Neural cell (in vitro differentiated cells): ENCODE data around the gene FLRT2. TPM values are rescaled to one million over a fixed set of nuclear protein-coding genes. Genes with fewer than 3 reads are reported as not detected.

ENCODE experiments used
- H2AFZ ChIP-seq: fragments of 200-600, 300-800 bp; sonication (generic), shearing (Covaris generic); 2 replicates; pipeline ENCODE4 v1.6.0; 2014; ENCODE audit warnings: low read depth, mild to moderate bottlenecking, antibody characterized with exemption, low read length, moderate library complexity
- H3F3A ChIP-seq: fragments of 200-600 bp; shearing (Covaris generic); 2 replicates; pipeline ENCODE4 v1.6.1; 2016; ENCODE audit warnings: mild to moderate bottlenecking, moderate library complexity, mixed read lengths, antibody characterized with exemption, low read length; ENCODE audit not compliant: insufficient read depth, poor library complexity, severe bottlenecking
- H3K27ac ChIP-seq: fragments of 200-600, 300-800 bp; sonication (generic), shearing (Covaris generic); 2 replicates; pipeline ENCODE4 v1.5.1; 2014; ENCODE audit warnings: mild to moderate bottlenecking, low read length, moderate library complexity
- H3K27me3 ChIP-seq: fragments of 300-800, 200-600 bp; sonication (generic), shearing (Covaris generic); 2 replicates; pipeline ENCODE4 v1.6.0; 2014; ENCODE audit warnings: mild to moderate bottlenecking, low read depth, low read length, moderate library complexity; ENCODE audit not compliant: insufficient read depth
- H3K36me3 ChIP-seq: fragments of 300-800, 200-600 bp; sonication (generic), shearing (Covaris generic); 2 replicates; pipeline ENCODE4 v1.5.1; 2014; ENCODE audit warnings: mild to moderate bottlenecking, antibody characterized with exemption, low read length, moderate library complexity; ENCODE audit not compliant: insufficient read depth
- H3K4me2 ChIP-seq: fragments of 300-800, 200-600 bp; sonication (generic), shearing (Covaris generic); 2 replicates; pipeline ENCODE4 v1.6.0; 2014; ENCODE audit warnings: mild to moderate bottlenecking, low read length
- H3K4me3 ChIP-seq: fragments of 300-800, 200-600 bp; sonication (generic), shearing (Covaris generic); 2 replicates; pipeline ENCODE4 v1.5.1; 2014; ENCODE audit warnings: mild to moderate bottlenecking, low read length, moderate library complexity
- H3K79me2 ChIP-seq: fragments of 200-600 bp; shearing (Covaris generic); replicated peaks from 2 replicates; pipeline ENCODE4 v1.6.0; 2014; ENCODE audit warnings: mild to moderate bottlenecking, low read length, moderate library complexity; ENCODE audit not compliant: insufficient read depth
- H3K9ac ChIP-seq: fragments of 300-800, 200-600 bp; sonication (generic), shearing (Covaris generic); 2 replicates; pipeline ENCODE4 v1.6.1; 2016; ENCODE audit warnings: mild to moderate bottlenecking, low read length, mixed read lengths
- H3K9me2 ChIP-seq: fragments of 200-600 bp; shearing (Covaris generic); 2 replicates; pipeline ENCODE4 v1.6.1; 2016; ENCODE audit warnings: mild to moderate bottlenecking, low read length, mixed read lengths; ENCODE audit not compliant: insufficient read depth
- H3K9me3 ChIP-seq: fragments of 200-600, 300-800 bp; sonication (generic), shearing (Covaris generic); 2 replicates; pipeline ENCODE4 v1.6.1; 2016; ENCODE audit warnings: mild to moderate bottlenecking, mixed run types, low read length, moderate library complexity, mixed read lengths
- H4K20me1 ChIP-seq: fragments of 200-600 bp; shearing (Covaris generic); 2 replicates; pipeline ENCODE4 v1.6.1; 2016; ENCODE audit warnings: mild to moderate bottlenecking, mixed run types; ENCODE audit not compliant: insufficient read depth
- EP300 ChIP-seq: fragments of 450-650 bp; conservative IDR thresholded peaks from 2 replicates; pipeline ENCODE4 v1.6.1; 2014; ENCODE audit warnings: antibody characterized with exemption, mild to moderate bottlenecking, moderate library complexity; ENCODE audit not compliant: poor library complexity, severe bottlenecking
- EZH2 ChIP-seq: fragments of 200-600, 300-800 bp; shearing (Covaris generic), sonication (generic); IDR thresholded peaks from 2 replicates; pipeline ENCODE4 v1.6.1; 2014; ENCODE audit warnings: antibody characterized with exemption, low read length, borderline replicate concordance, mild to moderate bottlenecking; ENCODE audit not compliant: insufficient read depth, poor library complexity, severe bottlenecking
- MXI1 ChIP-seq: fragments of 450-650 bp; conservative IDR thresholded peaks from 2 replicates; pipeline ENCODE4 v1.6.1; 2014; ENCODE audit warnings: antibody characterized with exemption, mild to moderate bottlenecking; ENCODE audit not compliant: poor library complexity, severe bottlenecking
- POLR2AphosphoS5 ChIP-seq: IDR thresholded peaks from 2 replicates; pipeline ENCODE4 v1.6.1; 2012
- RAD21 ChIP-seq: fragments of 450-650 bp; conservative IDR thresholded peaks from 2 replicates; pipeline ENCODE4 v1.6.1; 2014; ENCODE audit warnings: antibody characterized with exemption, mild to moderate bottlenecking, moderate library complexity
- SMC3 ChIP-seq: fragments of 450-650 bp; conservative IDR thresholded peaks from 2 replicates; pipeline ENCODE4 v1.6.1; 2014; ENCODE audit warnings: antibody characterized with exemption, mild to moderate bottlenecking, moderate library complexity; ENCODE audit not compliant: poor library complexity
- TAF1 ChIP-seq: IDR thresholded peaks from 2 replicates; pipeline ENCODE4 v1.6.1; 2012; ENCODE audit warnings: low read depth
- polyA plus RNA-seq: library from polyadenylated mRNA; depleted of rRNA; stranded (reverse); fragments of >200 nt; gene quantifications from 2 replicates; pipeline ENCODE4 v1.2.3, GENCODE V29; 2014
- TF ChIP-seq, protein P1 (sequence below): fragments of 450-650 bp; IDR thresholded peaks from 2 replicates; pipeline ENCODE4 v1.5.1; 2014; ENCODE audit warnings: antibody characterized with exemption, mild to moderate bottlenecking, moderate library complexity; ENCODE audit not compliant: poor library complexity, severe bottlenecking
- TF ChIP-seq, protein P2 (sequence below): IDR thresholded peaks from 2 replicates; pipeline ENCODE4 v1.6.1; 2012; ENCODE audit warnings: borderline replicate concordance

Gene FLRT2
- polyA plus RNA-seq, 1 donor from 2014 or later = 5.1 TPM

DNA sequence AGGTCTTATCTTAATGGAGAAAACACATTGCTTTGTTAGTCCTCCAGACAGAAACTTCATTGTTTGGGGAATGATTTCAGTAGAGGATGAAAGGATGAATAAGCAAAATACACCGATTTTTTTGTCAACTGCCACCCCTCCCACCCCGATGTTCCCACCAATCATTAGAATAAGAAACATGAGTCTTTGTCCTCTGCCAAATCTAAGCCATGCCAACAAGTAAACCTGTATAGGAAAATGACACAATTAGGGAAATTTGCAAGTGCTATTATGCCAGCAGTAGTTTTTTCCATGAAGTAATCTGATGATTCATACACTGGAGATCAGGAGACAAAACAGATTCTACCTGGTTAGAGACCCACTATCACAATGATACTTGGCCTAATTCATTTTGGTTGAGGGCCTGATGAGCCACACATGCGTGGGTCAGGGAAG is 35.9 kb downstream of the FLRT2 start:
- Histone ChIP-seq H3K4me3 (no peak overlapping the region), H3K36me3 (no peaks in the 10 kb centered on the region), H4K20me1 (no peaks in the 10 kb centered on the region), H3F3A (no peaks in the 10 kb centered on the region), H3K9me3 (no peaks in the 10 kb centered on the region), H3K4me2 (no peak overlapping the region), H3K79me2 (no peaks in the 10 kb centered on the region), H3K27ac (no peak overlapping the region), H3K9ac (no peak overlapping the region), H2AFZ (no peak overlapping the region), H3K9me2 (no peaks in the 10 kb centered on the region), H3K27me3 (no peaks in the 10 kb centered on the region)
- no peak for TF ChIP-seq EZH2
- TF ChIP-seq SMC3 = no peak
- TF ChIP-seq EP300 = no peak
- TF ChIP-seq MXI1 = no peak
- no peak for TF ChIP-seq TAF1
- TF ChIP-seq, protein P1, sequence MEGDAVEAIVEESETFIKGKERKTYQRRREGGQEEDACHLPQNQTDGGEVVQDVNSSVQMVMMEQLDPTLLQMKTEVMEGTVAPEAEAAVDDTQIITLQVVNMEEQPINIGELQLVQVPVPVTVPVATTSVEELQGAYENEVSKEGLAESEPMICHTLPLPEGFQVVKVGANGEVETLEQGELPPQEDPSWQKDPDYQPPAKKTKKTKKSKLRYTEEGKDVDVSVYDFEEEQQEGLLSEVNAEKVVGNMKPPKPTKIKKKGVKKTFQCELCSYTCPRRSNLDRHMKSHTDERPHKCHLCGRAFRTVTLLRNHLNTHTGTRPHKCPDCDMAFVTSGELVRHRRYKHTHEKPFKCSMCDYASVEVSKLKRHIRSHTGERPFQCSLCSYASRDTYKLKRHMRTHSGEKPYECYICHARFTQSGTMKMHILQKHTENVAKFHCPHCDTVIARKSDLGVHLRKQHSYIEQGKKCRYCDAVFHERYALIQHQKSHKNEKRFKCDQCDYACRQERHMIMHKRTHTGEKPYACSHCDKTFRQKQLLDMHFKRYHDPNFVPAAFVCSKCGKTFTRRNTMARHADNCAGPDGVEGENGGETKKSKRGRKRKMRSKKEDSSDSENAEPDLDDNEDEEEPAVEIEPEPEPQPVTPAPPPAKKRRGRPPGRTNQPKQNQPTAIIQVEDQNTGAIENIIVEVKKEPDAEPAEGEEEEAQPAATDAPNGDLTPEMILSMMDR = no peak
- TF ChIP-seq POLR2AphosphoS5 = no peak
- no peak for TF ChIP-seq RAD21
- TF ChIP-seq, protein P2, sequence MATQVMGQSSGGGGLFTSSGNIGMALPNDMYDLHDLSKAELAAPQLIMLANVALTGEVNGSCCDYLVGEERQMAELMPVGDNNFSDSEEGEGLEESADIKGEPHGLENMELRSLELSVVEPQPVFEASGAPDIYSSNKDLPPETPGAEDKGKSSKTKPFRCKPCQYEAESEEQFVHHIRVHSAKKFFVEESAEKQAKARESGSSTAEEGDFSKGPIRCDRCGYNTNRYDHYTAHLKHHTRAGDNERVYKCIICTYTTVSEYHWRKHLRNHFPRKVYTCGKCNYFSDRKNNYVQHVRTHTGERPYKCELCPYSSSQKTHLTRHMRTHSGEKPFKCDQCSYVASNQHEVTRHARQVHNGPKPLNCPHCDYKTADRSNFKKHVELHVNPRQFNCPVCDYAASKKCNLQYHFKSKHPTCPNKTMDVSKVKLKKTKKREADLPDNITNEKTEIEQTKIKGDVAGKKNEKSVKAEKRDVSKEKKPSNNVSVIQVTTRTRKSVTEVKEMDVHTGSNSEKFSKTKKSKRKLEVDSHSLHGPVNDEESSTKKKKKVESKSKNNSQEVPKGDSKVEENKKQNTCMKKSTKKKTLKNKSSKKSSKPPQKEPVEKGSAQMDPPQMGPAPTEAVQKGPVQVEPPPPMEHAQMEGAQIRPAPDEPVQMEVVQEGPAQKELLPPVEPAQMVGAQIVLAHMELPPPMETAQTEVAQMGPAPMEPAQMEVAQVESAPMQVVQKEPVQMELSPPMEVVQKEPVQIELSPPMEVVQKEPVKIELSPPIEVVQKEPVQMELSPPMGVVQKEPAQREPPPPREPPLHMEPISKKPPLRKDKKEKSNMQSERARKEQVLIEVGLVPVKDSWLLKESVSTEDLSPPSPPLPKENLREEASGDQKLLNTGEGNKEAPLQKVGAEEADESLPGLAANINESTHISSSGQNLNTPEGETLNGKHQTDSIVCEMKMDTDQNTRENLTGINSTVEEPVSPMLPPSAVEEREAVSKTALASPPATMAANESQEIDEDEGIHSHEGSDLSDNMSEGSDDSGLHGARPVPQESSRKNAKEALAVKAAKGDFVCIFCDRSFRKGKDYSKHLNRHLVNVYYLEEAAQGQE = no peak

DNA sequence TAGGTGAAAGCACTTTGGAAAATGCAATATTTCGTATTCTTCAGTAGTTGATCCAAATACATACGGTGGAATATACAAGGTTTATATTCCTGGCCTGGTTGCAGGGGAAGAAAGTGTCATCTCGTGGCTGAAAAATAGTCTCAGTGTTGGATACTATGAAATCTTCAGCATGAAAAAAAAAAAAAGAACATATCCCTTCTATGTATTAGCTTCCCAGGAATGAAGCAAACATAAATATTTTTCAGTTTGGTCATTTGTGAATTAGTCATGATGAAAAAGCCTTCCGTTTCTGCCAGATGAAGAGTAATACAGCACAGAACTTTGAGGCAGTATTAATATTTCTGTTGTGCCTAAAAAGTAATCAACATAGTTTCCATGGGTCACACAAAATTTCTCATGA is 36.7 kb downstream of the FLRT2 start:
- Histone ChIP-seq H3K9me2 (no peaks in the 10 kb centered on the region), H3K4me3 (no peak overlapping the region), H3K36me3 (no peaks in the 10 kb centered on the region), H3F3A (no peaks in the 10 kb centered on the region), H3K9me3 (no peaks in the 10 kb centered on the region), H2AFZ (no peak overlapping the region), H3K4me2 (no peak overlapping the region), H3K79me2 (no peaks in the 10 kb centered on the region), H4K20me1 (no peaks in the 10 kb centered on the region), H3K27me3 (no peaks in the 10 kb centered on the region), H3K9ac (no peak overlapping the region), H3K27ac (no peak overlapping the region)
- TF ChIP-seq, protein P2 = no peak
- TF ChIP-seq EZH2 (no peak), POLR2AphosphoS5 (no peak), EP300 (no peak), TAF1 (no peak), MXI1 (no peak), RAD21 (no peak), SMC3 (no peak)
- TF ChIP-seq, protein P1 = no peak
